Measurements from ENCODE around the gene SNX13.
A peak's percentile ranks its signal among the peaks of the same experiment; 100 is the strongest.
"Not testable (repeated sequence)": the region's sequence is repeated elsewhere in the genome, so short reads cannot be mapped to it uniquely, and the experiment has no call there.

The SNX13 gene

GRCh38 chr7:17912050-17912449 is 28.2 kb downstream of the SNX13 start:
- DNase-seq, result no peak

DNA sequence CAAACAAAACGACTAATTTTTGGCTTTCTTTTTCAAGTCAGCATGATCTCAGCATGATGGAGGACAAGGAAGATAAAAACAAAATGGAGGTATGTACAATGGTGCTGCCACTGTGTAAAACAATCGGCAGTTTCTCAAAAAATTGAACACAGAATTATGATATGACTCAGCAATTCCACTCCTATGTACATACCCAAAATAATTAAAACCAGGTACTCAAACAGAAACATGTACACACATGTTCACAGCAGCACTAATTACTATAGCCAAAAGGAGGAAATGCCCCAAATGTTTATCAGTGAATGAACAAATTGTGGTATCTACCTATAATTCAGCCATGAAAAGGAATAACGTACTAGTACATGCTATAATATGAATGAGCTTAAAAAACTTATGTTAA is 29.9 kb downstream of the SNX13 start:
- peak; percentile 10 for DNase-seq

- DNase-seq, result not testable (repeated sequence)
Observed at GRCh38 chr7:17909310-17909709, 31.0 kb downstream of the SNX13 start.

DNA sequence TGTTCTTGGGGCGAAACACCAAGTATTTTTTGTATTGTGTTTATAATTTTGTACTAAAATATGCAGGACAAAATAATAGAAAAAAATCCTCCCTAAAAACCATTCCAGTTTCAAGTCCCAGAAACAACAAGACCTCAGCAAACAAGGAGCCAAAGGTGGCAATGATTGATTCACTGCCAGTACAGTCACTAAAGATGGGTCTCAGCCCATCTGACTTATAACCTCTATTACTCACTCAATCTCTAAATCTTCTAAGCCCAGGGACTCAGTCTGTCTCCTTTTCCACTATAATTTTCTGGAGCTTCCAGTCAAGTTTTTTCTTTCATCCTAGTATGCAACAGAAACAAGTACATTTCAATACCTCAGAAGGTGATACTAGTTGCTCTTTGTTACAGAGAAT is 33.3 kb downstream of the SNX13 start:
- DNase-seq, result no peak

GRCh38 chr7:17903337-17903736 is 37.0 kb downstream of the SNX13 start:
- DNase-seq, result no peak

GRCh38 chr7:17902599-17902998 is 37.7 kb downstream of the SNX13 start:
- DNase-seq, result no peak

GRCh38 chr7:17900464-17900863 is 39.8 kb downstream of the SNX13 start:
- DNase-seq, result no peak

DNA sequence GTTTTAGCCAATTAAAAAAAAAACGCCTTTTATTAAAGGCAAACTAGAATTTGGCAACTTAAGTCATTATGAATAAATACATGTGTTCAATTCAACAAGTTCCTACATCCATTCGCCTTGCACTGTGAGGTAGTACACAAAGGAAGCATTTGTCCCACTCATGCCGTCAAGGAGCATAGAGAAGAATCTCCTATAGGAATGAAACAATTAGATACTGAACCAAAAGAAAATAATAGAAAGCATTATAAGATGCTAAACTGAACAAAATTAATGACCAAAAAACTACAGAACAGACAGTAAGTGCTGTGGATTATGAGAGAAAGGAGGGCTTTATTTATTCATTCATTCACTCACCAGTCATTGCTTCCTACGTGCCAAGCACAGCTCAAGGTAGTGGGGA is 42.2 kb downstream of the SNX13 start:
- DNase-seq, result no peak

GRCh38 chr7:17887286-17887685 is 53.0 kb downstream of the SNX13 start:
- DNase-seq, result no peak

DNA sequence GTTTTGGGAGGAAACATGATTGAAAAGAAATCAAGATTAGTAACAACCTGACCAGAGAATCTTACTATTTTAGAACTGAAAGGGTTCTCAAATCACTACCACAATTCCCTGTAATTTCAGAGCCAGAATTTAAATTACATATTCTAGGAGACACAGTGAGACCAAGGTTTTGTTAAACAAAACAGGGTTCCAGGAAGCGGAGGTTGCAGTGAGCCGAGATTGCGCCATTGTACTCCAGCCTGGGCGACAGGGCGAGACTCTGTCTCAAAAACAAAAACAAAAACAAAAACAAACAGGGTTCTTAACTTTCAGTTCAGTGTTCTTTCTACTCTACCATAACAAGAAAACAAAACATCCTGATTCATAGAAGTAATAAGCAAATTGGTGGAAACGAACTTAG is 57.6 kb downstream of the SNX13 start:
- DNase-seq, result no peak

GRCh38 chr7:17879075-17879661 is 61.1 kb downstream of the SNX13 start:
- DNase-seq, result no peak

- no peak for DNase-seq
Observed at GRCh38 chr7:17878627-17879026, 61.7 kb downstream of the SNX13 start.

- no peak for DNase-seq
Observed at GRCh38 chr7:17871815-17872533, 68.3 kb downstream of the SNX13 start.

GRCh38 chr7:17870406-17870805 is 69.9 kb downstream of the SNX13 start:
- DNase-seq, result no peak

GRCh38 chr7:17863809-17864143 is 76.5 kb downstream of the SNX13 start:
- DNase-seq, result no peak

- DNase-seq, result no peak
Observed at GRCh38 chr7:17863095-17863808, 77.0 kb downstream of the SNX13 start.

GRCh38 chr7:17856251-17856650 is 84.0 kb downstream of the SNX13 start:
- no peak for DNase-seq

DNA sequence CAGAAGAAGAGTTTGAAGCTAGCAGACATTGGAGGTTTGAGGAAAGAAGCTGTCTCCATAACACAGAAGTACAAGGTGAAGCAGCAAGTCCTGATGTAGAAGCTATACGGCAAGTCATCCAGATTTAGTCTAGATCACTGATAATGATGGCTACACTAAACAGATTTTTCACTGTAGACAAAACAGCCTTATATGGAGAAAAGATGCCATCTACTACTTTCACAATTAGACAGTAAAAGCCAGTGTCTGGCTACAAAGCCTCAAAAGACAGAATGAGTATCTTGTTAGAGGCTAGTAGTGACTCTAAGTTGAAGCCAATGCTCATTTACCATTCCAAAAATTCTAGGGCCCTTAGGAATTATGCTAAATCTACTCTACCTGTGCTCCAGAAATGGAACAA is 85.1 kb downstream of the SNX13 start:
- no peak for DNase-seq

DNA sequence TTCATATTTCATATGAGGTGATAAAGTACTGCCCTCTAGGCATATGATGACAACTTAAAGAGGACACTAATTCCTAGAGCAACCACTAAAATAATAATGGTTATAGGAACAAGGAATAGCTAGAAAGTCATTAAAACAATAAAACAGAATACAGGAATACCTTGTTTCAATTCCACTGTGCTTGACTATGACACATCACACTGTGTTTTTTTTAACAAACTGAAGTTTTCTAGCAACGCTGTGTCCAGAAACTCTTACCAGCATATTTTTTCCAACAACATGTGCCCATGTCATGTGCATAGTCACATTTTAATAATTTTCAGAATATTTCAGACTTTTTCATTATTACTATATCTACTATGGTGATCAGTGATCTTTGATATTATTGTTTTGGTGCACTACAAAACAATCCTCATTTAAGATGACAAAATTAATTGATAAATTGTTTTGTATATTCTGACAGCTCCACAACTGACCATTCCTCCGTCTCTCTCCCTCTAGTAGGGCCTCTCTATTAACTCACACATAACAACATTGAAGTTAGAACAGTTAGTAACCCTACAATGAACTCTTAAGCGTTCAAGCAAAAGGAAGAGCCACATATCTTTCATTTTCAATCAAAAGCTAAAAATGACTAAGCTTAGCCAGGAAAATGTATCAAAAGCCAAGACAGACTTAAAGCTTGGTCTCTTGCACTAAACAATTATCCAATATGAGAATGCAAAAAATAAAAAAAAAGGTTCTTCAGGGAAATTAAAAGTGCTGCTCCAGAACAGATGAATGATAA is 85.8 kb downstream of the SNX13 start:
- DNase-seq, result no peak

- DNase-seq, result no peak
Observed at GRCh38 chr7:17852361-17852760, 87.9 kb downstream of the SNX13 start.

DNA sequence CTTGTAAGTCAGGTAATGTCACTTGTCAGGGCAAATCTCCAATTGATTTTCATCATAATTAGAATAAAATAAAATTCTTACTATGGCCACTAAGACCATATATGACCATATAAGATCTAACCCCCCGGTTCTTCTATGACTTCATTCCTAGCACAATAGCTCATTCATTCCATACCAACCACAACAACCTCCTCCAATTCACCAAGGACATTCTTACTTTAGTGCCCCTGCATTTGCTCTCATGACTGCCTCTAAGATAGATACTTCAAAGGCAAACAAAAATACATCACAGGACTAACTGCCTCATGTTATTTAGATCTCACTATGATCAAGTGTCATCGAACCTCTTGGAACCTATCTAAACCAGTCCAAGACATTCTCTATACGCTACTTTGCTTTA is 90.8 kb downstream of the SNX13 start:
- peak; percentile 86 for DNase-seq

- DNase-seq, result no peak
Observed at GRCh38 chr7:17848516-17848915, 91.8 kb downstream of the SNX13 start.

DNA sequence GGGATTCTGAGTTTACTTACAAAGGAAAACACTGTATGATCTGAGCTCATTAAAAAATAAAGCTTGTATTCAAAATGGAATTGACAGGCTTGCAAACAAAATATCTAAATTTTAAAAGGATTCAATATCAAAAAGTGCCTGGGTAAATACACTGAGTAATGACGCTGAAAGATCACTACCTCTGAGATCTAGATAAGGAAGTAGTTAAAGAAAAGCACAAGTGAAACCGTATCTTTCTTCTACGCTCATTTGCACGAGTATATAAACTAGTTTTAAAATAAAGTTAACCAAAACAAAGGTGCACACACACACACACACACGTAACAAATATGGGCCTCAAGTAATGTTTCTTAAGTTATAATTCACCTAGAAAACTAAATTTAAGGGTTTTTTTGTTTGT is 93.4 kb downstream of the SNX13 start:
- no peak for DNase-seq

DNA sequence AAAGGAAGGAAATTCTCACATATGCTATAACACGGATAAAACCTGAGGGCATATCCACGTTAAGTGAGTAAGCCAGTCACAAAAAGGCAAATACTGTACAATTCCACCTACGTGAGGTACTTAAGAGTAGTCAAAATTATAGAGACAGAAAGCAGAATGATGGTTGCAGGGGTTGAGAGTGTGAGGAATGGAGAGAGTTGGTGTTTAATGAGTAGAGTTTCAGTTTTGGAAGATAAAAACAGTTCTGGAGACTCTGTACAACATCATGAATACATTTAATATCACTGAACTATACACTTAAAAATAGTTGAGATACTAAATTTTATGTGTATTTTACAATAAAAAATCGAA is 95.1 kb downstream of the SNX13 start:
- no peak for DNase-seq

Measured in fibroblast of skin of right biceps (primary cell).